ENCODE results near the gene RGS10. TPM values are rescaled to one million over a fixed set of nuclear protein-coding genes. Genes with fewer than 3 reads are reported as not detected.
A peak's percentile ranks its signal among the peaks of the same experiment; 100 is the strongest.
"Not testable (repeated sequence)": the region's sequence is repeated elsewhere in the genome, so short reads cannot be mapped to it uniquely, and the experiment has no call there.

Gene RGS10
- total RNA-seq, 4 donors from 2014 or later, result 3.9 to 63.5 (median 13.2) TPM

DNA sequence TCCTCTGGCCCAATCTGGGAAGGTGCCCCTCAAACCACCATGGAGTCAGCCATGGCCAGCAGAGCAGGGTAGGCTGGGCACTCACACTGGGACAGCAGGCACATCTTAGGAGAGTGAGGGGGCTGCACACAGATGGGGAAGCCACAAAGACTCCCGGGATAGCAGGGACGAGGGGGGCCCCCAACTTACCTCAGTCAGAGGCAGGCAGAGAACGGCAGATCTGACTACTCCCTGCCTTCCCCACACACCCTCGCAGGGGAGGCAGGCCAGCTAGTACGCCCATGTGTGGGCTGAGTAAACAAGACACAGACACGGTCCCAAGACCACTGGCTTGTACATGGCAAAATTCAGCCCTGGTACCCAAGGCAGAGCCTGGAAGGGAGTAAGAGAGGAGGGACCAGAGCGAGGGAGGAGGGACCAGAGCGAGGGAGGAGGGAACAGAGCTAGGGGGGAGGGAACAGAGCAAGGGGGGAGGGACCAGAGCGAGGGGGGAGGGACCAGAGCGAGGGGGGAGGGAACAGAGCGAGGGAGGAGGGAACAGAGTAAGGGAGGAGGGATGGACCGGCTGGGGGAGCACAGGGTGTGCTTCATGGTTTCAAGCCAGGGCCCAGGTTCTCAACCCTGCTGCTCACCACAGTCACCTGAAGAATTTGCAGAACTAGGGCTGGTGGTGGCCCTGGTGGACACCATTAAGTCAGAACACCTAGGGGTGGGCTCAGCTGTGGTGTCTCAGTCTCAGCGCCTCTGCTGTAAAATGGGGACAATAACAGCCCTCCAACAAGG lies 73.8 kb downstream of the RGS10 start:
- no peaks in the 10 kb centered on the region for H3K36me3 ChIP-seq
- TF ChIP-seq, protein P1, sequence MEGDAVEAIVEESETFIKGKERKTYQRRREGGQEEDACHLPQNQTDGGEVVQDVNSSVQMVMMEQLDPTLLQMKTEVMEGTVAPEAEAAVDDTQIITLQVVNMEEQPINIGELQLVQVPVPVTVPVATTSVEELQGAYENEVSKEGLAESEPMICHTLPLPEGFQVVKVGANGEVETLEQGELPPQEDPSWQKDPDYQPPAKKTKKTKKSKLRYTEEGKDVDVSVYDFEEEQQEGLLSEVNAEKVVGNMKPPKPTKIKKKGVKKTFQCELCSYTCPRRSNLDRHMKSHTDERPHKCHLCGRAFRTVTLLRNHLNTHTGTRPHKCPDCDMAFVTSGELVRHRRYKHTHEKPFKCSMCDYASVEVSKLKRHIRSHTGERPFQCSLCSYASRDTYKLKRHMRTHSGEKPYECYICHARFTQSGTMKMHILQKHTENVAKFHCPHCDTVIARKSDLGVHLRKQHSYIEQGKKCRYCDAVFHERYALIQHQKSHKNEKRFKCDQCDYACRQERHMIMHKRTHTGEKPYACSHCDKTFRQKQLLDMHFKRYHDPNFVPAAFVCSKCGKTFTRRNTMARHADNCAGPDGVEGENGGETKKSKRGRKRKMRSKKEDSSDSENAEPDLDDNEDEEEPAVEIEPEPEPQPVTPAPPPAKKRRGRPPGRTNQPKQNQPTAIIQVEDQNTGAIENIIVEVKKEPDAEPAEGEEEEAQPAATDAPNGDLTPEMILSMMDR (IDR thresholded peaks at IDR 0.05), result no peak
- no peak for TF ChIP-seq POLR2A (IDR thresholded peaks at IDR 0.05)

DNA sequence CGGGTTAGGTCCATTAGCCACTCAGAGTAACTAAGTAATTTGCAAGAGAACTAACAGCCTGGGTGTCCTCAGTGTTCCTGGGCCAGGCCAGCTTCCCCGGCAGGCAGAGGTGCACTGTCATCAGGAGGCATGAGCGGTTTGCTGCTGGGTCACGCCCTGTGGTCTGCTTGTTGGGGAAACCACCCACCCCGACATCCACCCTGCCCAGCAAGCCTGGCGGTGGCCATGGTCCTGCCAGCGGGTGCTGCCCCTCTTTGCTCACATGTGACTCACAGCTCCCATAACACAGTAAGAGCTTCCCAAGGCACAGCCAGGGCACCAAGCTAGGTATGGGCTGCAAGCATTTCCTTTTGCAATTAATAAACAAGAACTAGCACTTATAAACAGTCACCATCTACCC lies 75.9 kb downstream of the RGS10 start:
- peak in 1 of 3 donors; percentile 28 for DNase-seq
- H3K27me3 ChIP-seq, result no peaks in the 10 kb centered on the region
- TF ChIP-seq, protein P1 (IDR thresholded peaks at IDR 0.05), result no peak
- TF ChIP-seq POLR2A (IDR thresholded peaks at IDR 0.05), result no peak
- no peak overlapping the region for H3K4me3 ChIP-seq
- no peak overlapping the region for H3K27ac ChIP-seq
- no peaks in the 10 kb centered on the region for H3K9me3 ChIP-seq
- H3K36me3 ChIP-seq, result no peaks in the 10 kb centered on the region
- no peaks in the 10 kb centered on the region for H3K4me1 ChIP-seq

More for the DNA sequence above, 73.8 kb downstream of the RGS10 start:
- Histone ChIP-seq H3K27ac (no peak overlapping the region), H3K27me3 (no peaks in the 10 kb centered on the region), H3K4me1 (no peaks in the 10 kb centered on the region), H3K4me3 (no peak overlapping the region), H3K9me3 (no peaks in the 10 kb centered on the region)
- no peak for DNase-seq

DNA sequence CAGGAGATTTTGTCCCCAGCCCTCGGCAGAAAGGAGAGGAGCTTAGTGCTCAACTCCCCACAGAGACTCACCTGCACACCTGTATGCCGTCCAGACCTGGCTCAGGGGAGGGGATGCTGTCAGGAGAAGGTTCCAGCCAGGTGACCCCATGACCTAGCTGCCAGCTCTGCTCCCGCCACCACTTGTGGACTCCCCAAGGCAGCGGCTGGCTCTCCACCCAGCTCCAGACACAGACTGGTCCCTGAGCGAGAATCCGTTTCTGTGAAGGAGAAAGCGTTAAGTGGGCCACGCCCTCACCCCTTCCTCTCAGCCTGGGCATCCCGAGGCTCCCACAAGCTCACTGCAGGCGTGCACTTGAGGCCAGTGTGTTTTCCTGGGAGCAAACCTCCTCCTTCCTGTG lies 76.4 kb downstream of the RGS10 start:
- no peak for DNase-seq
- Histone ChIP-seq H3K4me1 (no peaks in the 10 kb centered on the region), H3K9me3 (no peaks in the 10 kb centered on the region), H3K27ac (no peak overlapping the region), H3K4me3 (no peak overlapping the region), H3K36me3 (no peaks in the 10 kb centered on the region), H3K27me3 (no peaks in the 10 kb centered on the region)
- TF ChIP-seq, protein P1 (IDR thresholded peaks at IDR 0.05), result no peak
- no peak for TF ChIP-seq POLR2A (IDR thresholded peaks at IDR 0.05)

DNA sequence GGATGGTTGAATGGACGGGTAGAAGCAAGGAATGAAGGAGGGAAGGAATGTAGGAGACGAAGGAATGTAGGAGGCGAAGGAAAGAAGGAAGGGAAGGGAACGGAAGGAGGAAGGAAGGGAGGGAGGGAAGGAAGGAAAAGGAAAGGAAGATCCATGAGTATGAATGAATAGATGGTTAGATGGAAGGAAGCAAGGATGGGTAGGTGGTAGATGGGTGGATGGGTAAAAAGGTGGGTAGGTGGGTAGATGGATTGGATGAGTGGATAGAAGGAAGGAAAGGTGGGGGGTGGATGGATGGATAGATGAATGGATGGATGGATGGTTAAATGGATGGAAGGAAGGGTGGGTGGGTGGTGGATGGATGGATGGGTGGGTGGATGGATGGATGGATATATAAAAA lies 77.4 kb downstream of the RGS10 start:
- TF ChIP-seq POLR2A (IDR thresholded peaks at IDR 0.05), result no peak
- TF ChIP-seq, protein P1 (IDR thresholded peaks at IDR 0.05), result no peak
- Histone ChIP-seq H3K27ac (no peak overlapping the region), H3K36me3 (no peaks in the 10 kb centered on the region), H3K9me3 (no peaks in the 10 kb centered on the region), H3K27me3 (no peaks in the 10 kb centered on the region), H3K4me1 (no peaks in the 10 kb centered on the region), H3K4me3 (no peak overlapping the region)
- no peak for DNase-seq

DNA sequence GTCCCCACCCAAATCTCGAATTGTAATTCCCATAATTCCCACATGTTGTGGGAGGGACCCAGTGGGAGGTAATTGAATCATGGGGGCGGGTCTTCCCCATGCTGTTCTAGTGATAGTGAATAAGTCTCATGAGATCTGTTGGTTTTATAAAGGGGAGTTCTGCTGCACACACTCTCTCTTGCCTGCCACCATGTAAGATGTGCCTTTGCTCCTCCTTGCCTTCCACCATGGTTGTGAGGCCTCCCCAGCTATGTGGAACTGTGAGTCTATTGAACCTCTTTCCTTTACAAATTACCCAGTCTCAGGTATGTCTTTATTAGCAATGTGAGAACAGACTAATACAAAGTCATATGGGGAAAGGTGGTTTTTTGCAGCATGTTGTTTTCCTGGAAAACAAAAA lies 79.3 kb downstream of the RGS10 start:
- not testable (repeated sequence) for H3K27ac ChIP-seq, H3K27me3 ChIP-seq, H3K4me3 ChIP-seq, H3K4me1 ChIP-seq, DNase-seq, H3K36me3 ChIP-seq, H3K9me3 ChIP-seq

DNA sequence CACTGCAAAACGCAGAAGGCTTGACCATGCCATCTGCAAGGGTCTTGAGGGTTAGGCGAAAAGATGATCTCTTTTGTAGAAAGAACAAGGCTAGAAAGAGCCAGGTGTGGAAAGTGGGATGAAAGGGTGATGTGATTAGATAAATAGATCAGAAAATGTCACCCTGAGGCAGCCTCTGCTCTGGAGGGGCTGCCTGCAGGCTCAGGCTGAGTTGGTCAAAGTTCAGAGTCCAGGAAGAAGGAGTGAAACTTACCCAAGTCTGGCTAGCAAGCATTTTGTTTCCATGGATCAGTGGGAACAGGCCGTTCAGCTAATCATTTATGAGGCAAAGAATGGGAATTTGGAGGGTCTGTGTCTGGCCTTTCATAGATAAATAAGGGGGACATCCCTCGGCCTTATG lies 79.7 kb downstream of the RGS10 start:
- Histone ChIP-seq H3K4me1 (no peaks in the 10 kb centered on the region), H3K27me3 (no peaks in the 10 kb centered on the region), H3K36me3 (no peaks in the 10 kb centered on the region), H3K27ac (no peak overlapping the region), H3K4me3 (no peak overlapping the region), H3K9me3 (no peaks in the 10 kb centered on the region)
- no peak for DNase-seq
- TF ChIP-seq POLR2A (IDR thresholded peaks at IDR 0.05), result no peak
- TF ChIP-seq, protein P1 (IDR thresholded peaks at IDR 0.05), result no peak
